ENCODE data around the gene COLEC12. TPM values are rescaled to one million over a fixed set of nuclear protein-coding genes. Genes with fewer than 3 reads are reported as not detected.

Gene COLEC12
- total RNA-seq, 1 donor from 2014 or later: 11.6 TPM

DNA sequence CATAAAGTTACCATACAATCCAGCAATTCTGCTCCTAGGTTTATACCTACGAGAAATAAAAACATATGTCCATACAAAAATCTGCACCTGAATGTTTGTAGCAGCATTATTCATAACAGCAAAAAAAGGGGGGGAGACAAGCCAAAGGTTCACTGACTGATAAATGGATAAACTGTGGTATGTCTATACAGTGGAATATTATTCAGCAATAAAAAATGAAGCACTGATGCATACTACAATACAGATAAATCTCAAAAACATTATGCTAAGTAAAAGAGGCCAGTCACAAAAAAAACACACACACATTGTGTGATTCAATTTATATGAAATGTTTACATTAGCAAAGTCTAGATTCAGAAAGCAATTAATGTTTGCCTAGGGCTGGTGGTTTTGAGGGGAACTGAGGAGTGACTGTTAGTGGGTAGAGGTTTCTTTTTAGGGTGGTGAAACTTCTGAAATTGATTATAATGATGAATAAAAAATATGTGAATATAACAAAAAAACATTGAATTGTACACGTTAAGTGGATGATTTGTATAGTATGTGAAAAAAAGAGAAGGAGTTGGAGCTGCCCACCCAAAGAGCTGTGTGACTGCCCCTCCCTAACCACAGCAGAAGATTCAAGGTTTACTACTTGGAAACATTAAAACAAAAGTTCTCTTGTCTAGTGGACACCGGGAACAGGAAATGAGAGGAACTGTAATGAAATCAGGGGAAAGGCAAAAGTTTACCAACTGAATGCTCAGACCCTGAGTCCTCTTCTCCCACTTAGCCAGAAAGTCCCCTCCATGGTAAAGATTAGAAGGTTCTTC is 13.4 kb downstream of the COLEC12 start:
- Histone ChIP-seq H3K4me1 (ENCODE audit: insufficient read depth, low read length) (peaks cover 21% of the 10 kb centered on the region), H3K36me3 (ENCODE audit: insufficient read depth, low read length) (no peaks in the 10 kb centered on the region), H3K27me3 (ENCODE audit: insufficient read depth, low read length) (no peaks in the 10 kb centered on the region), H3K79me2 (ENCODE audit: insufficient read depth, low read length) (no peaks in the 10 kb centered on the region), H3K9me3 (ENCODE audit: insufficient read depth, low read depth, low read length) (no peaks in the 10 kb centered on the region), H3K27ac (ENCODE audit: low read depth, low read length) (peak overlapping the region; percentile 2), H3K9ac (ENCODE audit: low read length) (no peak overlapping the region), H3K4me2 (ENCODE audit: low read length) (peak overlapping the region; percentile 11), H2AFZ (ENCODE audit: low read depth, low read length) (no peak overlapping the region), H4K20me1 (ENCODE audit: insufficient read depth, low read length) (no peaks in the 10 kb centered on the region), H3K4me3 (ENCODE audit: insufficient read depth, low read depth, low read length) (no peak overlapping the region)
- Mint-ChIP-seq H3K9me3 (ENCODE audit: unreplicated experiment) (peaks cover 3% of the 10 kb centered on the region), H3K27me3 (ENCODE audit: low read depth, unreplicated experiment) (peaks cover 2% of the 10 kb centered on the region), H3K4me1 (ENCODE audit: low read depth, unreplicated experiment) (peaks cover 46% of the 10 kb centered on the region), H3K27ac (ENCODE audit: unreplicated experiment) (peak overlapping the region; percentile 21), H3K36me3 (ENCODE audit: low read depth, unreplicated experiment) (no peaks in the 10 kb centered on the region), H3K4me3 (ENCODE audit: unreplicated experiment) (peak overlapping the region; percentile 28)
- TF ChIP-seq, protein P1, sequence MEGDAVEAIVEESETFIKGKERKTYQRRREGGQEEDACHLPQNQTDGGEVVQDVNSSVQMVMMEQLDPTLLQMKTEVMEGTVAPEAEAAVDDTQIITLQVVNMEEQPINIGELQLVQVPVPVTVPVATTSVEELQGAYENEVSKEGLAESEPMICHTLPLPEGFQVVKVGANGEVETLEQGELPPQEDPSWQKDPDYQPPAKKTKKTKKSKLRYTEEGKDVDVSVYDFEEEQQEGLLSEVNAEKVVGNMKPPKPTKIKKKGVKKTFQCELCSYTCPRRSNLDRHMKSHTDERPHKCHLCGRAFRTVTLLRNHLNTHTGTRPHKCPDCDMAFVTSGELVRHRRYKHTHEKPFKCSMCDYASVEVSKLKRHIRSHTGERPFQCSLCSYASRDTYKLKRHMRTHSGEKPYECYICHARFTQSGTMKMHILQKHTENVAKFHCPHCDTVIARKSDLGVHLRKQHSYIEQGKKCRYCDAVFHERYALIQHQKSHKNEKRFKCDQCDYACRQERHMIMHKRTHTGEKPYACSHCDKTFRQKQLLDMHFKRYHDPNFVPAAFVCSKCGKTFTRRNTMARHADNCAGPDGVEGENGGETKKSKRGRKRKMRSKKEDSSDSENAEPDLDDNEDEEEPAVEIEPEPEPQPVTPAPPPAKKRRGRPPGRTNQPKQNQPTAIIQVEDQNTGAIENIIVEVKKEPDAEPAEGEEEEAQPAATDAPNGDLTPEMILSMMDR (IDR thresholded peaks at IDR 0.05; ENCODE audit: insufficient read depth, low read depth, low read length): no peak
- TF ChIP-seq EZH2 (IDR thresholded peaks at IDR 0.05; ENCODE audit: insufficient read depth, low read length): no peak
- FAIRE-seq: no peak
- DNase-seq (ENCODE audit: low read depth): peak; percentile 13

DNA sequence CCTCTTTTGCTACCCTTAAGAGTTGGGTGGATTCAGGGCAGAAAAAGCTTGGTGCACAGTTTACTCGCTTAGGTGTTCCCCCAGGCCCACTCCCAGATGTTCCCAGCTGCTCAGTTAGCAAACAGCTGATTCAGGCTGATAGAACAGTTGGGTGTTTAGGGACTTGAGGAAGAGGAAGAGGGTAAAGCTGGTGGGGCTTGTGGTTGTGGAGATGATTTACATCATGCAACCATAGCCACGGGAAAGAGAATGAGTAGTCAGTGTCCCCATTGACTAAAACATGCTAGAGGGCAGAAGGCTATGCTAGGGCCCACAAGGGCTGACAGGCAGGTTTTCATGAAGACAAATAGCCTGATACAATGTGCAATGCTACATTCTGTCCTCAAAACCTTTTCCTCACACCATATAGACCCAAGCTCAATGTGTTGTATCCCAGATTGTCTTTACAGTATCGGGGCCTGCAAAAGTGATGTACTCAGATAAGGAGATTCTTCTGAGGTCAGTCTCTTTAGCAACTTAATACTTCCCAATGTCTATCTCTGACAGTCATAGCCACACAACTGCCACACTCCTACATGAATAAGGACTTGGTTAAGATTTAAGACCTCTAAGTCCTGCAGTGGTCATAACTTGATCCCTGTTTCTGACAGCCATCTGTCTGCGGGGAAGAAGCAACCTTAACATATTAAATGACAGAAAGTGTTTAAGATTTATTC is 15.6 kb downstream of the COLEC12 start:
- H3K4me1 ChIP-seq (ENCODE audit: insufficient read depth, low read length): peaks cover 14% of the 10 kb centered on the region
- peaks cover 3% of the 10 kb centered on the region for H3K9me3 Mint-ChIP-seq (ENCODE audit: unreplicated experiment)
- no peaks in the 10 kb centered on the region for H3K9me3 ChIP-seq (ENCODE audit: insufficient read depth, low read depth, low read length)
- no peak overlapping the region for H2AFZ ChIP-seq (ENCODE audit: low read depth, low read length)
- no peak overlapping the region for H3K4me3 ChIP-seq (ENCODE audit: insufficient read depth, low read depth, low read length)
- H4K20me1 ChIP-seq (ENCODE audit: insufficient read depth, low read length): no peaks in the 10 kb centered on the region
- H3K36me3 ChIP-seq (ENCODE audit: insufficient read depth, low read length): no peaks in the 10 kb centered on the region
- FAIRE-seq (no peak), DNase-seq (ENCODE audit: low read depth) (no peak)
- peaks cover 2% of the 10 kb centered on the region for H3K36me3 Mint-ChIP-seq (ENCODE audit: low read depth, unreplicated experiment)
- H3K4me3 Mint-ChIP-seq (ENCODE audit: unreplicated experiment): no peak overlapping the region
- no peak overlapping the region for H3K4me2 ChIP-seq (ENCODE audit: low read length)
- H3K9ac ChIP-seq (ENCODE audit: low read length): no peak overlapping the region
- no peaks in the 10 kb centered on the region for H3K27me3 ChIP-seq (ENCODE audit: insufficient read depth, low read length)
- TF ChIP-seq EZH2 (IDR thresholded peaks at IDR 0.05; ENCODE audit: insufficient read depth, low read length): no peak
- TF ChIP-seq, protein P1 (IDR thresholded peaks at IDR 0.05; ENCODE audit: insufficient read depth, low read depth, low read length): no peak
- no peak overlapping the region for H3K27ac ChIP-seq (ENCODE audit: low read depth, low read length)
- H3K27me3 Mint-ChIP-seq (ENCODE audit: low read depth, unreplicated experiment): peaks cover 2% of the 10 kb centered on the region
- H3K27ac Mint-ChIP-seq (ENCODE audit: unreplicated experiment): no peak overlapping the region
- no peaks in the 10 kb centered on the region for H3K79me2 ChIP-seq (ENCODE audit: insufficient read depth, low read length)
- H3K4me1 Mint-ChIP-seq (ENCODE audit: low read depth, unreplicated experiment): peaks cover 45% of the 10 kb centered on the region
